Ovary (tissue), 3 donors: ENCODE data around the gene RAPGEF6.

ENCODE experiments used
- CTCF ChIP-seq, 3 donors: fragments of 450-650 bp in 2 of 3; fragments of 200-600 bp in 1 of 3; IDR thresholded peaks; one replicate each; pipeline versions ENCODE4 v1.5.1 to v1.8.0; 2016 to 2022; ENCODE audit warnings: antibody characterized with exemption in 3 of 3, mild to moderate bottlenecking in 1 of 3
- POLR2A ChIP-seq: fragments of 450-650 bp; IDR thresholded peaks from one replicate; pipeline ENCODE4 v1.6.1; 2017; ENCODE audit warnings: antibody characterized with exemption, mild to moderate bottlenecking, moderate library complexity
- donor health status: DM: no; HTN: no; CAD: no.

GRCh38 chr5:131634996-131635683, at the start of gene RAPGEF6:
- TF ChIP-seq CTCF (IDR thresholded peaks at IDR 0.05) (no peak), POLR2A (peak; percentile 61)
